ENCODE measurements around the gene OR6J1. TPM values are rescaled to one million over a fixed set of nuclear protein-coding genes. Genes with fewer than 3 reads are reported as not detected.

Gene OR6J1
- total and polyA plus RNA-seq, 10 of the 15 experiments (the other 5 are each of a cell fraction or from before 2014, with no cell fraction given), result not detected

DNA sequence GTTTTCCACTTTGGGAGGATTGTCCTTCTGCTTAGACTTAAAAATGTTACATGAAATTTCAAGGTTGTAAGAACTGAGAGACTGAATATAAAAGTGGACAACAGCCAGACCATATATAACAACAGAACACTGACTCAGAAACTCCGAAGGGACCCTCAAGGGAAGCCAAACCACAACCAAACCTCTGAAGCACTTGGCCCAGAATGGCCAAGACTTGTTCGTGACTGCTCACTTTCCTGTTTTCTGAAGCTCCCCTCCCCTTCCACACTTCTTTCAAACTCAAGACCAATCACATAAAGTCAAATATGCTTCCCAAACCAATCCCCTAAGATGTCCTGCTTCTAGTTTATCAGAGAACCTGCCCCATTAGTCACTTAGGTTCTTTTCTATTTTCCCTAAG, 13.7 kb downstream of the OR6J1 start (continued):
- TF ChIP-seq PML (IDR thresholded peaks at IDR 0.05; ENCODE audit: low read length), result no peak
- no peak for TF ChIP-seq ZBED1 (IDR thresholded peaks at IDR 0.05; ENCODE audit: borderline replicate concordance)
- no peak for TF ChIP-seq BACH1 (IDR thresholded peaks at IDR 0.05; ENCODE audit: borderline replicate concordance)
- no peak for TF ChIP-seq SUPT20H (IDR thresholded peaks at IDR 0.05; ENCODE audit: borderline replicate concordance, control insufficient read depth, low read depth, low read length)
- TF ChIP-seq TCF12 (IDR thresholded peaks at IDR 0.05; ENCODE audit: low read depth, low read length), result no peak
- TF ChIP-seq KLF5 (IDR thresholded peaks at IDR 0.05; ENCODE audit: partially characterized antibody), result no peak
- TF ChIP-seq SPI1 (IDR thresholded peaks at IDR 0.05; ENCODE audit: borderline replicate concordance, insufficient read depth, low read depth, low read length), result no peak
- TF ChIP-seq, protein P1, sequence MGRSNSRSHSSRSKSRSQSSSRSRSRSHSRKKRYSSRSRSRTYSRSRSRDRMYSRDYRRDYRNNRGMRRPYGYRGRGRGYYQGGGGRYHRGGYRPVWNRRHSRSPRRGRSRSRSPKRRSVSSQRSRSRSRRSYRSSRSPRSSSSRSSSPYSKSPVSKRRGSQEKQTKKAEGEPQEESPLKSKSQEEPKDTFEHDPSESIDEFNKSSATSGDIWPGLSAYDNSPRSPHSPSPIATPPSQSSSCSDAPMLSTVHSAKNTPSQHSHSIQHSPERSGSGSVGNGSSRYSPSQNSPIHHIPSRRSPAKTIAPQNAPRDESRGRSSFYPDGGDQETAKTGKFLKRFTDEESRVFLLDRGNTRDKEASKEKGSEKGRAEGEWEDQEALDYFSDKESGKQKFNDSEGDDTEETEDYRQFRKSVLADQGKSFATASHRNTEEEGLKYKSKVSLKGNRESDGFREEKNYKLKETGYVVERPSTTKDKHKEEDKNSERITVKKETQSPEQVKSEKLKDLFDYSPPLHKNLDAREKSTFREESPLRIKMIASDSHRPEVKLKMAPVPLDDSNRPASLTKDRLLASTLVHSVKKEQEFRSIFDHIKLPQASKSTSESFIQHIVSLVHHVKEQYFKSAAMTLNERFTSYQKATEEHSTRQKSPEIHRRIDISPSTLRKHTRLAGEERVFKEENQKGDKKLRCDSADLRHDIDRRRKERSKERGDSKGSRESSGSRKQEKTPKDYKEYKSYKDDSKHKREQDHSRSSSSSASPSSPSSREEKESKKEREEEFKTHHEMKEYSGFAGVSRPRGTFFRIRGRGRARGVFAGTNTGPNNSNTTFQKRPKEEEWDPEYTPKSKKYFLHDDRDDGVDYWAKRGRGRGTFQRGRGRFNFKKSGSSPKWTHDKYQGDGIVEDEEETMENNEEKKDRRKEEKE (IDR thresholded peaks at IDR 0.05), result no peak
- no peak for TF ChIP-seq CBFB (IDR thresholded peaks at IDR 0.05; ENCODE audit: low read depth)

DNA sequence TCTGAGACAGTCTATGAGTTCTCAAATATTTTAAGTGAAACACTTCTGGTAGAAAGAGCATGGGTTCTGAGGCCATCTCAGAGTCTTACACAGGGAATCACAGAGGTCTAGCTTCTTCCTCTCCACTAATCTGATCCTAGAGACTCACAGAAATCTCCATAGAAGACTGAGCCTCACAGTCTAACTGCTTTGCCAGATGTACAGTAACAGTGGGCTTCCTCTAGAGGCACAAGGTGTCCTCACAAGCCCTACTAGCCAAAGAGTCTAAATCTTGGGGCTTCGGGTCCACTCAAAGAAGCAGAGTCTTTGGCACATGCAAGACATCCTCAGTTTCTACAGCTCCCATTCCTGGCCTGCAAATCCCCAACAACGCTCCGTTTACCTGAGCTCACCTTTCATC, 14.1 kb downstream of the OR6J1 start:
- Histone ChIP-seq H3K4me3 (no peak overlapping the region), H3K9ac (ENCODE audit: control insufficient read depth, insufficient read depth, low read length) (no peak overlapping the region), H3K79me2 (ENCODE audit: control insufficient read depth, insufficient read depth, low read length) (no peaks in the 10 kb centered on the region), H3K27me3 (replicated peaks in 1 of 2; ENCODE audit: control insufficient read depth in 2 of 2, insufficient read depth in 2 of 2, low read length in 1 of 2) (no peaks in the 10 kb centered on the region; a peak in 1 of 4 replicates), H3K9me3 (replicated peaks; ENCODE audit: control insufficient read depth, insufficient read depth, low read length) (no peaks in the 10 kb centered on the region; the same call in 2 of the 3 replicates), H3K27ac (ENCODE audit: control insufficient read depth, insufficient read depth) (no peak overlapping the region), H4K20me1 (ENCODE audit: control insufficient read depth, insufficient read depth) (no peaks in the 10 kb centered on the region), H3K36me3 (ENCODE audit: control insufficient read depth in 2 of 2, insufficient read depth in 2 of 2, low read length in 1 of 2) (no peaks in the 10 kb centered on the region), H2AFZ (ENCODE audit: control insufficient read depth, low read depth, low read length) (no peak overlapping the region), H3K4me2 (ENCODE audit: control insufficient read depth, insufficient read depth) (no peak overlapping the region), H3K4me1 (ENCODE audit: control insufficient read depth, insufficient read depth, low read length) (no peaks in the 10 kb centered on the region)
- no TSS peak for BruUV-seq (replicated peaks)
- no peak for DNase-seq (ENCODE audit: low read depth, low spot score)
- ChIA-PET RAD21 (ENCODE audit: unreplicated experiment) (no interaction called here), POLR2A (interaction anchor here (0.5 kb wide), 1 partner anchor 277 kb away, joined by 3 read pairs; no protein-coding TSS in a partner anchor), SMC1A (ENCODE audit: uncharacterized antibody, unreplicated experiment) (no interaction called here), CTCF (interaction anchor here (1.2 kb wide), 1 partner anchor 31 kb away, joined by 3 read pairs; no protein-coding TSS in a partner anchor)
- no peak for FAIRE-seq
- intact Hi-C loops (cut with micrococcal nuclease; ENCODE audit: unreplicated experiment) (no loop called here), in situ Hi-C loops (cut with MboI) (no loop called here)
- WGBS (ENCODE audit: insufficient coverage, insufficient replicate concordance, low lambda C conversion rate, missing lambda C conversion rate), result 77% methylated on average over 3 of the region's 3 CpGs
- ATAC-seq, result no peak
- TF ChIP-seq NBN (IDR thresholded peaks at IDR 0.05) (no peak), GATAD2B (conservative IDR thresholded peaks at IDR 0.05; ENCODE audit: low read depth) (no peak), KAT2A (conservative IDR thresholded peaks at IDR 0.05; ENCODE audit: control insufficient read depth, low read depth, low read length) (no peak), POU2F2 (IDR thresholded peaks at IDR 0.05; ENCODE audit: borderline replicate concordance, low read depth, low read length) (no peak), ZNF217 (IDR thresholded peaks at IDR 0.05) (no peak), CBX5 (IDR thresholded peaks at IDR 0.05; ENCODE audit: low read depth) (no peak), JUND (IDR thresholded peaks at IDR 0.05; ENCODE audit: low read depth, low read length) (no peak)
- TF ChIP-seq, protein P2, sequence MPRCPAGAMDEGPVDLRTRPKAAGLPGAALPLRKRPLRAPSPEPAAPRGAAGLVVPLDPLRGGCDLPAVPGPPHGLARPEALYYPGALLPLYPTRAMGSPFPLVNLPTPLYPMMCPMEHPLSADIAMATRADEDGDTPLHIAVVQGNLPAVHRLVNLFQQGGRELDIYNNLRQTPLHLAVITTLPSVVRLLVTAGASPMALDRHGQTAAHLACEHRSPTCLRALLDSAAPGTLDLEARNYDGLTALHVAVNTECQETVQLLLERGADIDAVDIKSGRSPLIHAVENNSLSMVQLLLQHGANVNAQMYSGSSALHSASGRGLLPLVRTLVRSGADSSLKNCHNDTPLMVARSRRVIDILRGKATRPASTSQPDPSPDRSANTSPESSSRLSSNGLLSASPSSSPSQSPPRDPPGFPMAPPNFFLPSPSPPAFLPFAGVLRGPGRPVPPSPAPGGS (IDR thresholded peaks at IDR 0.05; ENCODE audit: borderline replicate concordance, insufficient read depth, low read depth, low read length, poor library complexity, severe bottlenecking), result no peak
- TF ChIP-seq, protein P3, sequence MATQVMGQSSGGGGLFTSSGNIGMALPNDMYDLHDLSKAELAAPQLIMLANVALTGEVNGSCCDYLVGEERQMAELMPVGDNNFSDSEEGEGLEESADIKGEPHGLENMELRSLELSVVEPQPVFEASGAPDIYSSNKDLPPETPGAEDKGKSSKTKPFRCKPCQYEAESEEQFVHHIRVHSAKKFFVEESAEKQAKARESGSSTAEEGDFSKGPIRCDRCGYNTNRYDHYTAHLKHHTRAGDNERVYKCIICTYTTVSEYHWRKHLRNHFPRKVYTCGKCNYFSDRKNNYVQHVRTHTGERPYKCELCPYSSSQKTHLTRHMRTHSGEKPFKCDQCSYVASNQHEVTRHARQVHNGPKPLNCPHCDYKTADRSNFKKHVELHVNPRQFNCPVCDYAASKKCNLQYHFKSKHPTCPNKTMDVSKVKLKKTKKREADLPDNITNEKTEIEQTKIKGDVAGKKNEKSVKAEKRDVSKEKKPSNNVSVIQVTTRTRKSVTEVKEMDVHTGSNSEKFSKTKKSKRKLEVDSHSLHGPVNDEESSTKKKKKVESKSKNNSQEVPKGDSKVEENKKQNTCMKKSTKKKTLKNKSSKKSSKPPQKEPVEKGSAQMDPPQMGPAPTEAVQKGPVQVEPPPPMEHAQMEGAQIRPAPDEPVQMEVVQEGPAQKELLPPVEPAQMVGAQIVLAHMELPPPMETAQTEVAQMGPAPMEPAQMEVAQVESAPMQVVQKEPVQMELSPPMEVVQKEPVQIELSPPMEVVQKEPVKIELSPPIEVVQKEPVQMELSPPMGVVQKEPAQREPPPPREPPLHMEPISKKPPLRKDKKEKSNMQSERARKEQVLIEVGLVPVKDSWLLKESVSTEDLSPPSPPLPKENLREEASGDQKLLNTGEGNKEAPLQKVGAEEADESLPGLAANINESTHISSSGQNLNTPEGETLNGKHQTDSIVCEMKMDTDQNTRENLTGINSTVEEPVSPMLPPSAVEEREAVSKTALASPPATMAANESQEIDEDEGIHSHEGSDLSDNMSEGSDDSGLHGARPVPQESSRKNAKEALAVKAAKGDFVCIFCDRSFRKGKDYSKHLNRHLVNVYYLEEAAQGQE (IDR thresholded peaks at IDR 0.05; ENCODE audit: low read depth, low read length), result no peak
